Effector CD4-positive, alpha-beta T cell (primary cell): ENCODE data around the gene GABPB2.

Experiments used
- DNase-seq: peaks from one replicate; pipeline ENCODE4 v3.0.0-alpha.2; 2020

GABPB2 gene

DNA sequence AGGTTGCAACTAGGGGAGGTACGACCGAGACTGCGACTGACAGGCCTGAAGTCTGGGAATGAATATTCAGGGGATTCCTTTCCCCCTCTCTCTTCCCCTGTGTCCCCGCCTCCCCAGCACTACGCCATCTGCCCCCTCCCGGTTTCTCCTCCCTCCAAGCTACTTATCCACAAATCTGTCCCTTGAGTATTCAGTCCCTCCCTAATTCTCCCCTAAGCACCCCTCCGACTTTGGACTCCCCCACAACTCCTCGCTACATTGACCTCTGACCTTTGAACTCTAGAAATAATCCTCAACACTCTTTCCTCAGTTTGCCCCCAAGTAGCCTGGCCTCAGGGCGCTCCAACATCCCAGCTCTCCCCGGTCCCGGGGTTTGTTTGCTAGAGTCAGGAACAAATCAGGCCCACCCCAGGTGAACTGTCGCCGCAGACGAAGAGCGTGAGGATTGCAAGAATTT lies 94.7 kb downstream of the GABPB2 start:
- no peak for DNase-seq

DNA sequence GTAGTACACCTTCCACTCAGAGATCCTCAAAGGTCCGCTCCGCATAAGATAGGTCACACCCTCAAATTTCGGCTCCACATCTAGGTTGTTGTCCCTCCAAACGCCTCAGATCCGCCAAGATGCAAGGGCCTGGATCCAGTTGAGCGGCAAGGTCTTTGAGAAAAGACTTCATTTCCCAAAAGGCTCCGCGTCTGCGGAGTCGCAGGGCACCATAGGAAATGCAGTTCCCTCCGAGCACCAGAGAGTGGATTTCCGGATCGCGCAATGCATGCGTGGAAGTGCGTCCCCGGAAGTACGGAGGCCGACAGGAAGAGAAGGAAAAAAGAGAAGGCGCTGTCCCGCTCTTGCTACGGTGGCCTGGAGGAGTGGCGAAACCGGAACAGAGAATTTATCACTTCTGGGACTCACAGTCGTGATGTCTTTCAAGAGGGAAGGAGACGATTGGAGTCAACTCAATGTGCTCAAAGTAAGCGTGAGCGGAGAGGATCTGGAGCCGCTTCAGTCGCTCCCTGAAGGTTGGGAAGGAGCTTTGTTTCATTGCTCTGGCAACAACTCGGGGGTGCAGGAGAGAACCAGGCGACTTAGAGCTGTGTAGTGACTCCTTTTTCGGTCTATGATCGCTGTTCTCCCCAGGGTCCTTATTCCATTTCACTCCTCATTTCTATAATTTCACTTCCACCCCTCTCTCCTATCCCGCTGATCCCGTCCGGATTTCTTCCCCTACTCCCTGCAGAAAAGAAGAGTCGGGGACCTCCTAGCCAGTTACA lies 95.4 kb downstream of the GABPB2 start, which contains the start of the genes LYSMD1 and SCNM1:
TSS of gene LYSMD1 (minus strand) at position 165 of the 767 bp plus-strand sequence. CDS start 644 bp downstream, outside the sequence.
TSS of gene SCNM1 (plus strand) at position 407 of the 767 bp plus-strand sequence. CDS start at position 416, 9 bp downstream.
- peak; percentile 97 for DNase-seq

DNA sequence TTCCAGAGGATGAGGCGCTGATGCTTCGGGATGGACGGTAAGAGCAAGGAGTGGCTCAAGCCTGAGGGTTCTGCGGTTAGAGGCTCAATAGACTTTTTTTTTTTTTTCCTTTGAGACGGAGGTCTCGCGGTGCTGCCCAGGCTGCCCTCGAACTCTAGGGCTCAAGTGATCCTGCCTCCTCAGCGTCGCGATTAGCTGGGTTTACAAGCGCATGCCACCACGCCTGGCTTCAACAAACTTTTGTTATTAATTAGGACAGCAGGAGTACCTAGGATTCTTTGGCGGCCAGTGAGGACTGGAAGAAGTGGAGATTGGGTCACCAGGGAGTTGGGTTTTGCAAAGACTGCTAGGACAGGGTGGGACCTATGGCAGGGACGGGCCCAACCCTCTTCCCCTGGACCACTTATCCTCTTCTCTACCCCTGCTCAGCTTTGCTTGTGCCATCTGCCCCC lies 96.0 kb downstream of the GABPB2 start:
- no peak for DNase-seq

DNA sequence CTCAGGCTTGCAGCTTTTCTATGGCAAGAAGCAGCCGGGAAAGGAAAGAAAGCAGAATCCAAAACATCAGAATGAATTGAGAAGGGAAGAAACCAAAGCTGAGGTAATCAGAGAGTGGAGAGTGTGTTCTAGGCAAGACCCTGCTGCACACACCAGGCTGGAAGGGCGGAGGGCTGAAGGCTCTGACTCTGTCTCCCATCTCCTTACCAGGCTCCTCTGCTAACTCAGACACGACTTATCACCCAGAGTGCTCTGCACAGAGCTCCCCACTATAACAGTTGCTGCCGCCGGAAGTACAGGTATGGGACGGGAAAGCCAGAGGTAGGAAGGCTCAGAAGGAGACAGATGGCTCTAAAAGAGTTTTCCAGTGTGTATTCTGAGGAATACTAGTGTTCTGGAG lies 96.6 kb downstream of the GABPB2 start:
- no peak for DNase-seq

DNA sequence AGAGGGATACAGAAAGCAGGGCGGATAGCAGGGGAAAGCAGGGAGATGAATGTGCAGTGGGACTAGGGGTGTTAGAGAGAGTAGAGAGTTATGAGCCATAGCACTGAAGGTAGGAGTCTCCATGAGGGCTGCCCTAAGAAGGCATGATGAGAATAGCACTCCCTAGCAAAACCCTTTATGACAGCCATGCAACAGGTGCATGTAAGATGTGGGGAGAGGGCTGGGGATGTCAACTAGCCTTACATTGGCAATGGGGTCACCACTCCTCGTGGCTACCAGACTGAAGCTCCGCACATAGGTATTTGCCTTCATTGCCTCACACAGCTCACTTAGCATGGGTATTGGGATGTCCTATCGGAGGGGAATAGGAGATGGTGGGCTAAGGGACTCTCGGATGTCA lies 100.6 kb downstream of the GABPB2 start:
- DNase-seq, result no peak
